Spleen (tissue), 7 donors: ENCODE results near the gene HMCN1.

Source experiments
- CTCF ChIP-seq, 11 experiments: fragments of 200-600 bp in 7 of 11; fragments of 450-650 bp in 4 of 11; sonication (generic) in 4 of 11; IDR thresholded peaks in 8 of 11; conservative IDR thresholded peaks in 3 of 11; 1 replicate in 7 of 11; 2 replicates in 4 of 11; pipeline versions ENCODE4 v1.4.0 to v1.8.0; 2016 to 2021; ENCODE audit warnings: antibody characterized with exemption in 11 of 11, inconsistent platforms in 4 of 11, mild to moderate bottlenecking in 1 of 11
- POLR2A ChIP-seq, 3 donors: fragments of 450-650 bp; IDR thresholded peaks; one replicate each; pipeline ENCODE4 v1.5.1; 2017; ENCODE audit warnings: antibody characterized with exemption in 3 of 3, mild to moderate bottlenecking in 1 of 3
- POLR2AphosphoS5 ChIP-seq, 3 donors: sonication (generic); formaldehyde crosslinking; IDR thresholded peaks; one replicate each; pipeline ENCODE4 v1.5.1; 2017; ENCODE audit warnings: antibody characterized with exemption in 3 of 3
- donor health status: DM: no; HTN: no; CAD: no; lungs with moderate emphysema.
- donor health status: DM: no; HTN: no; CAD: no.
- donor health status: DM: no; HTN: no; CAD: no.

GRCh38 chr1:185804206-185804605, 70.0 kb downstream of the HMCN1 start:
- TF ChIP-seq CTCF (IDR thresholded peaks at IDR 0.05 in 8 of 11, conservative IDR thresholded peaks at IDR 0.05 in 3 of 11) (no peak), POLR2A (IDR thresholded peaks at IDR 0.05) (no peak), POLR2AphosphoS5 (IDR thresholded peaks at IDR 0.05) (no peak)
